GM15510 (cell line): ENCODE data around the gene CHID1.

Experiments
- POLR2A ChIP-seq: IDR thresholded peaks from 3 replicates; pipeline ENCODE4 v1.6.1; 2011; ENCODE audit warnings: borderline replicate concordance; ENCODE audit not compliant: insufficient read length; ENCODE audit errors: extremely low read depth

CHID1 gene

DNA sequence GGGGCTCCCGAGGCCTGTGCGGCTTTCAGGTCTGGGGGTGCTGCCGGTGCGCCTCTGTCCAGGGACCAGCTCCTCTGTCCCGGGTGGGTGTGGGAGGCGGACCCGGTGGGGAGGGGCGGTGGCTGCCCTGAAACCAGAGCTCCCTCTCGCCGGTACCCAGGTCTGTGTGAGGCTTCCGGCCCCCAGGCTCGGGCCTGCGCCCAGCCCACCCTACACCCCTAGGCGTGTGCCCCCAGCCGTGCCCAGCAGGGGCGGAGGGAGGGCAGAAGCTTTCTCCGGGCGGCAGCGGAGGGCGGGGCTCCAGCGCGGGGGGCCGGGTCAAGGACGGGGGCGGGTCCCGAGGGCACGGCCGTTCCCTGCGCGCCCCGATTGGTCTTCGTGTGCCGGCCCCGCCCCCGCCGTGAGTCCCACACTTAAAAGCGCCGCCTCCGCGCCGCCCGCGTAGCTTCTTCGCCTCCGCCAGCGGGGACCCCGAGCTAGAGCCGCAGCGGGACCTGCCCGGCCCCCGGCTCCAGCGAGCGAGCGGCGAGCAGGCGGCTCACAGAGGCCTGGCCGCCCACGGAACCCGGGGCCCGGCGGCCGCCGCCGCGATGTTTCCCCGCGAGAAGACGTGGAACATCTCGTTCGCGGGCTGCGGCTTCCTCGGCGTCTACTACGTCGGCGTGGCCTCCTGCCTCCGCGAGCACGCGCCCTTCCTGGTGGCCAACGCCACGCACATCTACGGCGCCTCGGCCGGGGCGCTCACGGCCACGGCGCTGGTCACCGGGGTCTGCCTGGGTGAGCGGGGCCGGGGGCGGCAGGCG, 91.3 kb downstream of the CHID1 start:
- peak; percentile 95 for TF ChIP-seq POLR2A

DNA sequence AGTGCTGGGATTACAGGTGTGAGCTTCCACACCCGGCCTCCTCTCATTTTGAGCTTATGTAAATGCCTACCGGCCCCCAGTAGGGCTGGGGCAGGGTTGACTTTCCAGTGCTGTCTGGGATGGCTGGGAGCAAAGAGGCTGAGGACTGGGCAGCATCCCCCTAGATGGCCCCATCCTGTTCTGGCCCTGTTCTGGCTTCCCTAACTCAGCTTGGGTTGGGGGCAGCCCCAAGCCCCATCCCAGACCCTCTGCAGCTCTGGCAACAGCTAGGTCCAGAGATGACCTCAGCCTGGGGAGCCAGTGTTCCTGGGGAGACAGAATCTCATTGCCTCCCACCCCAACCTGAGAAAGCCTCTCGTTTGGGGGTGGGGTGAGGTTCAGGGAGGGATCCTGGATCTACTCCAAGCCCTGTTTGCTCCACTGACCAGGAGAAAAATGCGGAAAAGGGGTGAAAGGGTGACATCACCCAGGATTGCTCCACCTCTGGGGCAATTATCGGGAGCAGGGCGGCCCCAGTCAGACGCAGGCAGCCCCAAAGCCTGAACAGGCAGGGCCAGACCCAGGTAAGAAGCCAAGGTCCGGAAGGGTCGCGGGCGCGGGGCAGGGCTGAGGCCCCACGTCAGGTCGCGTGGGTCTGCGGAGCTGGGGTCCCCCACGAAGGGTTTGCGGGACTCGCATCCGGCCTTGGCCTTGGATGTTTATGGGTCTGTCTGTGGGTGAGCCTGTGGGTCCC, 92.0 kb downstream of the CHID1 start, which contains the start of gene PNPLA2:
Gene PNPLA2 (plus strand): TSS at position 519 of the 733 bp plus-strand sequence. CDS start 805 bp downstream, outside the sequence.
- TF ChIP-seq POLR2A: no peak
